PFSK-1 (cell line): Measurements from ENCODE around the gene FNDC3A.

Experiments
- FOXP2 ChIP-seq: optimal IDR thresholded peaks from 2 replicates; pipeline ENCODE3; 2011; ENCODE audit warnings: borderline replicate concordance, control low read depth, inconsistent platforms; ENCODE audit not compliant: insufficient read depth; ENCODE audit errors: extremely low read length, extremely low read depth
- POLR2AphosphoS5 ChIP-seq: IDR thresholded peaks from 2 replicates; pipeline ENCODE4 v1.6.1; 2012; ENCODE audit warnings: low read depth, mild to moderate bottlenecking, control low read depth, low read length, moderate library complexity
- SIN3A ChIP-seq: IDR thresholded peaks from 2 replicates; pipeline ENCODE4 v1.6.1; 2012; ENCODE audit warnings: mild to moderate bottlenecking, low read length, moderate library complexity, borderline replicate concordance; ENCODE audit not compliant: insufficient read depth
- TAF1 ChIP-seq: IDR thresholded peaks from 2 replicates; pipeline ENCODE4 v1.6.1; 2012; ENCODE audit warnings: low read length, control low read depth, borderline replicate concordance; ENCODE audit not compliant: insufficient read depth
- TF ChIP-seq, protein P1 (sequence below), 2 experiments: IDR thresholded peaks; 2 replicates each; pipeline versions ENCODE4 v1.6.1 to v1.8.0; 2011 to 2012; ENCODE audit warnings: low read depth in 2 of 2, low read length in 2 of 2, control low read depth in 1 of 2, inconsistent platforms in 1 of 2, mild to moderate bottlenecking in 1 of 2, moderate library complexity in 1 of 2; ENCODE audit not compliant: insufficient read depth in 1 of 2

DNA sequence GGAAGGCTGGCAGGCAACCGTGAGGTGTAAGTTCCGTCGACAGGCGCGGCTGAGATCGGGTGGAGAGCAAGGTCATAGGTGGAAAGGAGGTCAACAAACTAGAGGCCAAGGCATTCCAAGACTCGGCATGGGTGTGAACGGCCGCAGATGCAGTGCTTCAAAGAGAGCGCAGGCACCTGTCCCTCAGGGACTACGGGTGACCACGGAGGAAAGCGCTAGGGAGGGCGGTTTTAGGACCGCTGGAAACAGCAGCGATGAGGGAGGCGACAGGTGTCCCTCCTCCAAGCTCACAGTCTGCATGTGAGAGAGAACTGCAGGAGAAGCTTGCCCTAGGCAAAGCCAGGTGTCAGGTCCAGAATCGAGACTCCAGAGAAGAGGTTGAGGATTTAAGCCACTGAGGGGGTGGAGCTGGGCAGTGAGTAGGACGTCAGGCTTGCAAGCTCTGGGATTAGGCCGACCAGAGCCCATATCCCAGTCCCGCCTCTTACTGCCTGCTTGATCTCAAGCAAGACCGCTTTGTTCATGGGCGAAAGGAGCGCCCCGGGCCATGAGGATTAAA lies 242.9 kb downstream of the FNDC3A start:
- TF ChIP-seq, protein P1, sequence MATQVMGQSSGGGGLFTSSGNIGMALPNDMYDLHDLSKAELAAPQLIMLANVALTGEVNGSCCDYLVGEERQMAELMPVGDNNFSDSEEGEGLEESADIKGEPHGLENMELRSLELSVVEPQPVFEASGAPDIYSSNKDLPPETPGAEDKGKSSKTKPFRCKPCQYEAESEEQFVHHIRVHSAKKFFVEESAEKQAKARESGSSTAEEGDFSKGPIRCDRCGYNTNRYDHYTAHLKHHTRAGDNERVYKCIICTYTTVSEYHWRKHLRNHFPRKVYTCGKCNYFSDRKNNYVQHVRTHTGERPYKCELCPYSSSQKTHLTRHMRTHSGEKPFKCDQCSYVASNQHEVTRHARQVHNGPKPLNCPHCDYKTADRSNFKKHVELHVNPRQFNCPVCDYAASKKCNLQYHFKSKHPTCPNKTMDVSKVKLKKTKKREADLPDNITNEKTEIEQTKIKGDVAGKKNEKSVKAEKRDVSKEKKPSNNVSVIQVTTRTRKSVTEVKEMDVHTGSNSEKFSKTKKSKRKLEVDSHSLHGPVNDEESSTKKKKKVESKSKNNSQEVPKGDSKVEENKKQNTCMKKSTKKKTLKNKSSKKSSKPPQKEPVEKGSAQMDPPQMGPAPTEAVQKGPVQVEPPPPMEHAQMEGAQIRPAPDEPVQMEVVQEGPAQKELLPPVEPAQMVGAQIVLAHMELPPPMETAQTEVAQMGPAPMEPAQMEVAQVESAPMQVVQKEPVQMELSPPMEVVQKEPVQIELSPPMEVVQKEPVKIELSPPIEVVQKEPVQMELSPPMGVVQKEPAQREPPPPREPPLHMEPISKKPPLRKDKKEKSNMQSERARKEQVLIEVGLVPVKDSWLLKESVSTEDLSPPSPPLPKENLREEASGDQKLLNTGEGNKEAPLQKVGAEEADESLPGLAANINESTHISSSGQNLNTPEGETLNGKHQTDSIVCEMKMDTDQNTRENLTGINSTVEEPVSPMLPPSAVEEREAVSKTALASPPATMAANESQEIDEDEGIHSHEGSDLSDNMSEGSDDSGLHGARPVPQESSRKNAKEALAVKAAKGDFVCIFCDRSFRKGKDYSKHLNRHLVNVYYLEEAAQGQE (IDR thresholded peaks at IDR 0.05; ENCODE audit: insufficient read depth in 1 of 2, low read depth in 2 of 2, low read length in 2 of 2), result no peak
- TF ChIP-seq TAF1 (no peak), SIN3A (no peak), POLR2AphosphoS5 (no peak), FOXP2 (no peak)
